Parathyroid adenoma (tissue), 2 donors: ENCODE results near the gene NDUFS6.
A peak's percentile ranks its signal among the peaks of the same experiment; 100 is the strongest.
"Not testable (repeated sequence)": the region's sequence is repeated elsewhere in the genome, so short reads cannot be mapped to it uniquely, and the experiment has no call there.

ENCODE experiments used
- H2AFZ ChIP-seq: fragments of 300-600 bp; sonication (generic); one replicate; pipeline ENCODE4 v1.7.0; 2017; ENCODE audit warnings: antibody characterized with exemption, mild to moderate bottlenecking
- H3K27ac ChIP-seq: fragments of 300-600 bp; sonication (generic); one replicate; pipeline ENCODE4 v1.7.0; 2017
- H3K27me3 ChIP-seq: fragments of 300-600 bp; sonication (generic); one replicate; pipeline ENCODE4 v1.7.0; 2017; ENCODE audit warnings: low read length; ENCODE audit not compliant: control insufficient read depth, insufficient read depth
- H3K36me3 ChIP-seq: fragments of 300-600 bp; sonication (generic); one replicate; pipeline ENCODE4 v1.7.0; 2017; ENCODE audit warnings: low read length; ENCODE audit not compliant: control insufficient read depth, insufficient read depth
- H3K4me1 ChIP-seq: fragments of 300-600 bp; sonication (generic); one replicate; pipeline ENCODE4 v1.7.0; 2017; ENCODE audit warnings: control low read depth
- H3K4me2 ChIP-seq: fragments of 300-600 bp; sonication (generic); one replicate; pipeline ENCODE4 v1.7.0; 2017; ENCODE audit warnings: low read length
- H3K4me3 ChIP-seq: fragments of 300-600 bp; sonication (generic); one replicate; pipeline ENCODE4 v1.7.0; 2017; ENCODE audit warnings: low read depth, low read length
- H3K79me2 ChIP-seq: fragments of 300-600 bp; sonication (generic); one replicate; pipeline ENCODE4 v1.7.0; 2017; ENCODE audit warnings: control low read depth
- H3K9ac ChIP-seq: fragments of 300-600 bp; sonication (generic); one replicate; pipeline ENCODE4 v1.7.0; 2017; ENCODE audit warnings: mild to moderate bottlenecking
- H3K9me3 ChIP-seq: fragments of 300-600 bp; sonication (generic); one replicate; pipeline ENCODE4 v1.7.0; 2017; ENCODE audit warnings: low read length; ENCODE audit not compliant: control insufficient read depth
- CTCF ChIP-seq: fragments of 300-600 bp; sonication (generic); IDR thresholded peaks from one replicate; pipeline ENCODE4 v1.7.0; 2017; ENCODE audit warnings: antibody characterized with exemption, mild to moderate bottlenecking
- donor health status: primary hyperparathyroidism.

The NDUFS6 gene

GRCh38 chr5:1797855-1798254 is 3.4 kb upstream of the NDUFS6 start:
- Histone ChIP-seq H3K9me3 (no peaks in the 10 kb centered on the region), H3K4me1 (no peaks in the 10 kb centered on the region), H3K27me3 (no peaks in the 10 kb centered on the region), H3K9ac (no peak overlapping the region), H3K4me2 (no peak overlapping the region), H3K4me3 (no peak overlapping the region), H2AFZ (no peak overlapping the region), H3K27ac (no peak overlapping the region), H3K79me2 (peaks cover 5% of the 10 kb centered on the region), H3K36me3 (no peaks in the 10 kb centered on the region)
- no peak for TF ChIP-seq CTCF

- not testable (repeated sequence) for H3K4me1 ChIP-seq, H3K9ac ChIP-seq, H3K27ac ChIP-seq, H2AFZ ChIP-seq, H3K9me3 ChIP-seq, H3K27me3 ChIP-seq, H3K36me3 ChIP-seq
- peak overlapping the region; percentile 85 for H3K4me2 ChIP-seq
- H3K4me3 ChIP-seq: peak overlapping the region; percentile 91
- peaks cover 11% of the 10 kb centered on the region for H3K79me2 ChIP-seq
These were observed 2.6 kb upstream of the NDUFS6 start for GRCh38 chr5:1798589-1798988.

GRCh38 chr5:1799110-1799601 is 2.1 kb upstream of the NDUFS6 start:
- Histone ChIP-seq H3K36me3 (no peaks in the 10 kb centered on the region), H3K4me2 (peak overlapping the region; percentile 85), H3K9ac (peak overlapping the region; percentile 44), H3K27me3 (no peaks in the 10 kb centered on the region), H3K79me2 (peaks cover 14% of the 10 kb centered on the region), H3K27ac (peak overlapping the region; percentile 74), H3K9me3 (no peaks in the 10 kb centered on the region), H2AFZ (peak overlapping the region; percentile 89), H3K4me3 (peak overlapping the region; percentile 91), H3K4me1 (no peaks in the 10 kb centered on the region)
- no peak for TF ChIP-seq CTCF

- Histone ChIP-seq H3K27me3 (no peaks in the 10 kb centered on the region), H3K4me2 (peak within 1 kb of the TSS; percentile 85), H3K79me2 (peaks cover 14% of the 10 kb centered on the region), H3K4me1 (no peaks in the 10 kb centered on the region), H3K9me3 (no peaks in the 10 kb centered on the region), H3K9ac (peak within 1 kb of the TSS; percentile 44), H2AFZ (peak within 1 kb of the TSS; percentile 89), H3K36me3 (no peaks in the 10 kb centered on the region), H3K4me3 (peak within 1 kb of the TSS; percentile 91), H3K27ac (peak within 1 kb of the TSS; percentile 74)
- TF ChIP-seq CTCF: no peak
These were observed 1.4 kb upstream of the NDUFS6 start, which contains the start of gene MRPL36 for GRCh38 chr5:1799602-1800471. Gene MRPL36, minus strand, starts transcription at chr5:1799837. Its CDS starts 902 bp downstream, at chr5:1798935.

GRCh38 chr5:1800472-1801221 is 560 bp upstream of the NDUFS6 start:
- peak overlapping the region; percentile 89 for H2AFZ ChIP-seq
- TF ChIP-seq CTCF: no peak
- peak overlapping the region; percentile 85 for H3K4me2 ChIP-seq
- H3K4me3 ChIP-seq: peak overlapping the region; percentile 91
- no peaks in the 10 kb centered on the region for H3K36me3 ChIP-seq
- H3K27me3 ChIP-seq: no peaks in the 10 kb centered on the region
- H3K27ac ChIP-seq: peak overlapping the region; percentile 74
- peak overlapping the region; percentile 23 for H3K9ac ChIP-seq
- H3K9me3 ChIP-seq: no peaks in the 10 kb centered on the region
- H3K4me1 ChIP-seq: no peaks in the 10 kb centered on the region
- peaks cover 17% of the 10 kb centered on the region for H3K79me2 ChIP-seq
